Uterus (tissue), 2 donors: ENCODE data around the gene HCN3.

ENCODE experiments used
- POLR2A ChIP-seq, 2 donors: fragments of 450-650 bp; IDR thresholded peaks; one replicate each; pipeline ENCODE4 v1.6.1; 2016; ENCODE audit warnings: antibody characterized with exemption in 2 of 2, mild to moderate bottlenecking in 1 of 2, moderate library complexity in 1 of 2
- TF ChIP-seq, protein P1 (sequence below), 4 experiments: fragments of 200-600 bp in 2 of 4; fragments of 450-650 bp in 2 of 4; sonication (generic) in 2 of 4; IDR thresholded peaks; one replicate each; pipeline ENCODE4 v1.5.1; 2016 to 2019; ENCODE audit warnings: antibody characterized with exemption in 4 of 4, mild to moderate bottlenecking in 2 of 4, moderate library complexity in 1 of 4

GRCh38 chr1:155322571-155322952 is 45.3 kb downstream of the HCN3 start:
- TF ChIP-seq, protein P1, sequence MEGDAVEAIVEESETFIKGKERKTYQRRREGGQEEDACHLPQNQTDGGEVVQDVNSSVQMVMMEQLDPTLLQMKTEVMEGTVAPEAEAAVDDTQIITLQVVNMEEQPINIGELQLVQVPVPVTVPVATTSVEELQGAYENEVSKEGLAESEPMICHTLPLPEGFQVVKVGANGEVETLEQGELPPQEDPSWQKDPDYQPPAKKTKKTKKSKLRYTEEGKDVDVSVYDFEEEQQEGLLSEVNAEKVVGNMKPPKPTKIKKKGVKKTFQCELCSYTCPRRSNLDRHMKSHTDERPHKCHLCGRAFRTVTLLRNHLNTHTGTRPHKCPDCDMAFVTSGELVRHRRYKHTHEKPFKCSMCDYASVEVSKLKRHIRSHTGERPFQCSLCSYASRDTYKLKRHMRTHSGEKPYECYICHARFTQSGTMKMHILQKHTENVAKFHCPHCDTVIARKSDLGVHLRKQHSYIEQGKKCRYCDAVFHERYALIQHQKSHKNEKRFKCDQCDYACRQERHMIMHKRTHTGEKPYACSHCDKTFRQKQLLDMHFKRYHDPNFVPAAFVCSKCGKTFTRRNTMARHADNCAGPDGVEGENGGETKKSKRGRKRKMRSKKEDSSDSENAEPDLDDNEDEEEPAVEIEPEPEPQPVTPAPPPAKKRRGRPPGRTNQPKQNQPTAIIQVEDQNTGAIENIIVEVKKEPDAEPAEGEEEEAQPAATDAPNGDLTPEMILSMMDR (IDR thresholded peaks at IDR 0.05) = no peak
- no peak for TF ChIP-seq POLR2A (IDR thresholded peaks at IDR 0.05)
